Neural crest cell (in vitro differentiated cells): Measurements from ENCODE around the gene PCCB. TPM values are rescaled to one million over a fixed set of nuclear protein-coding genes. Genes with fewer than 3 reads are reported as not detected.

ENCODE experiments used
- DNase-seq: peaks from one replicate; pipeline ENCODE4 v3.0.0; 2021; ENCODE audit warnings: low read depth, mixed read lengths, low spot score
- H3K27ac Mint-ChIP-seq: one replicate; pipeline ENCODE4 v1.8.0; 2021; ENCODE audit warnings: mild to moderate bottlenecking, mixed read lengths; ENCODE audit not compliant: unreplicated experiment
- H3K27me3 Mint-ChIP-seq: 2 replicates; pipeline ENCODE4 v1.8.0; 2021; ENCODE audit warnings: low read depth, mild to moderate bottlenecking, mixed read lengths
- H3K36me3 Mint-ChIP-seq: 2 replicates; pipeline ENCODE4 v1.8.0; 2021; ENCODE audit warnings: low read depth, mild to moderate bottlenecking, mixed read lengths
- H3K4me1 Mint-ChIP-seq: 2 replicates; pipeline ENCODE4 v1.8.0; 2021; ENCODE audit warnings: mixed read lengths
- H3K4me3 Mint-ChIP-seq: one replicate; pipeline ENCODE4 v1.8.0; 2021; ENCODE audit warnings: mild to moderate bottlenecking, mixed read lengths
- H3K9me3 Mint-ChIP-seq: 2 replicates; pipeline ENCODE4 v1.8.0; 2021; ENCODE audit warnings: mixed read lengths
- CTCF ChIP-seq: fragments of 200-600 bp; sonication (generic); conservative IDR thresholded peaks from 2 replicates; pipeline ENCODE4 v1.5.0; 2021; ENCODE audit warnings: antibody characterized with exemption, mild to moderate bottlenecking
- total RNA-seq: library from RNA; stranded (reverse); gene quantifications from 2 replicates; pipeline ENCODE4 v1.2.1, GENCODE V29; 2021

PCCB gene
- total RNA-seq, 1 donor from 2014 or later: 50.7 TPM

DNA sequence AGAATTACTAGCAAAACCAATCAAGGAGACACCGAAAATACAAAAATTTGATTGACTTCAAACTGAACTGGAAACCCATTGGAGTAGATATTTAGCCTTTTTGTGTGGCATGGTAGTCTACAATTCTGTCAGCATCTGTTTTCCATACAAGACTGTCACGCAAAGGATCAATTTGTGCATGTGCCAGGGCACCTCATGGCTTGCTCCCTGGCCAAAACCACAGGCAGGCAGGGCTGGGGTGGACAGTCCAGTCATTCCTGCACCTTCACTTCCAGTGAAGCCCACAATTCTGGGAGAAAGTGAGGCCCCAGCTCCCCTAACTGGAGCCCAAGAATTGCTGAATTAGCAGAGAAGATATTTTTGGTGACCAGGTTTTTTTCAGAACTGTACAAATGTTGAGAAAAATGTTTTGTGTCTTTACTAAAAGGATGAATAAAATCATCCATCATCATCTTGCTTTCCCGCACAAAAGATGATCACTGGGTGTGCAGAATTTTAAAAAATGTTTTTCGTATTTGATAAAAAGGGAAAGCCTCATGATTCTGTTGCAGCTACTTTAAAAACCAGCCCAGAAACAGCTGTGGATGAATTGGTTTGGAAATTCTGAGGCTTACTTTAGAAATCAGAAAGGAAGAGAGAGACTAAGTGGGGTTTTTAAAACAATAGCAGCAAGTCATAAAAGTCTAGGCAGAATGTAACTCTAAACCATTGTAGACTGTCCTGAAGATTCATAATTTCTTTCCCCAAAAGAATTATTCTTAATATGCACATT lies 86.4 kb downstream of the PCCB start:
- DNase-seq: no peak
- Mint-ChIP-seq H3K27me3 (no peaks in the 10 kb centered on the region), H3K9me3 (no peaks in the 10 kb centered on the region), H3K36me3 (peaks cover 49% of the 10 kb centered on the region), H3K4me3 (no peak overlapping the region), H3K4me1 (no peaks in the 10 kb centered on the region), H3K27ac (no peak overlapping the region)
- no peak for TF ChIP-seq CTCF

DNA sequence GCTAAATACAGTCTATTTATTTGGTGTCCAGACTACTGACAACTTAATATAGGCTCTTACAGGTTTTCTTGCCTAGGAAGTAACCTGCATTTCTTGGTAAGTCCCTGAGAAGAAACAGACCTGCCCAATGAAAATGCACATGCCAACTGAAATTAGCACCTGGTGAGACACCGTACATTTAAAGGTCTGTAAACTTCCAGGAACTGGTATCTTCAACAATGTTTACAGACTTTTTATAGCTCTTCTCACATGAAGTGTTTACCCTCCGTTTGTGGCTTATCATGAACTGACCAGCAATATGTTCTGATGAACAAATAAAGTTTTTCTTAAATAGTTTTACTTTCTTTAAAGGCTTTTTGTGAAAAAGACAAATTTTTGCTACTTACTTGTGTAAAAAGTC lies 93.3 kb downstream of the PCCB start:
- H3K9me3 Mint-ChIP-seq: no peaks in the 10 kb centered on the region
- peaks cover 11% of the 10 kb centered on the region for H3K4me1 Mint-ChIP-seq
- DNase-seq: no peak
- H3K27ac Mint-ChIP-seq: no peak overlapping the region
- TF ChIP-seq CTCF: no peak
- H3K27me3 Mint-ChIP-seq: no peaks in the 10 kb centered on the region
- no peak overlapping the region for H3K4me3 Mint-ChIP-seq
- H3K36me3 Mint-ChIP-seq: peaks cover 26% of the 10 kb centered on the region

GRCh38 chr3:136343873-136344555 lies 93.9 kb downstream of the PCCB start:
- Mint-ChIP-seq H3K27me3 (no peaks in the 10 kb centered on the region), H3K4me3 (no peak overlapping the region), H3K4me1 (peaks cover 11% of the 10 kb centered on the region), H3K9me3 (no peaks in the 10 kb centered on the region), H3K36me3 (peaks cover 24% of the 10 kb centered on the region), H3K27ac (peak overlapping the region; percentile 25)
- no peak for DNase-seq
- TF ChIP-seq CTCF: no peak

DNA sequence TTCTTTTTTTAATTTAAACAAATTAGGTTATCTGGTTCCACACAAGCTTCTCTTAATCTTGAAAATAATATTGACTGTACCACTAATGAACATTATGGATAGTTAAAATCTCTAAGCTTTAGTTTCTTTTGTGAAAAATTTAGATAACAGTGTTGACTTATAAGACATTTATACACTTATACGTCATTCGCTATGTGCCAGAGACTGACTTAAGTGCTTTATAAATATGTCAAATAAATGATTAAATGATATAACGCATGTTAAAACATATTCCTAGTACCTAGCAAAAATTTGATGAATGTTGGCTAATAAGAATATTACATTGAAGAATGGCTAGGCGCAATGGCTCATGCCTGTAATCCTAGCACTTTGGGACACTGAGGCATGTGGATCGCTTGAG lies 96.3 kb downstream of the PCCB start:
- no peak for DNase-seq
- Mint-ChIP-seq H3K4me3 (no peak overlapping the region), H3K36me3 (peaks cover 10% of the 10 kb centered on the region), H3K27me3 (no peaks in the 10 kb centered on the region), H3K4me1 (peaks cover 11% of the 10 kb centered on the region), H3K27ac (no peak overlapping the region), H3K9me3 (no peaks in the 10 kb centered on the region)
- no peak for TF ChIP-seq CTCF

- no peak for TF ChIP-seq CTCF
- Mint-ChIP-seq H3K27me3 (no peaks in the 10 kb centered on the region), H3K36me3 (peaks cover 6% of the 10 kb centered on the region), H3K27ac (no peak overlapping the region), H3K4me1 (no peaks in the 10 kb centered on the region), H3K9me3 (no peaks in the 10 kb centered on the region), H3K4me3 (no peak overlapping the region)
- no peak for DNase-seq
These were observed 100.0 kb downstream of the PCCB start for GRCh38 chr3:136350132-136350531.
